Testis (tissue), 3 donors: Measurements from ENCODE around the gene BCAS3. TPM values are rescaled to one million over a fixed set of nuclear protein-coding genes. Genes with fewer than 3 reads are reported as not detected.
"Not testable (repeated sequence)": the region's sequence is repeated elsewhere in the genome, so short reads cannot be mapped to it uniquely, and the experiment has no call there.

Experiments used
- DNase-seq: peaks from one replicate; pipeline ENCODE4 v3.0.0-alpha.2; 2019
- H3K27ac ChIP-seq, 2 donors: fragments of 200-600 bp; sonication (generic); one replicate each; pipeline ENCODE4 v1.5.1; 2019
- H3K27me3 ChIP-seq: fragments of 200-600 bp; sonication (generic); one replicate; pipeline ENCODE4 v1.5.1; 2019
- H3K36me3 ChIP-seq: fragments of 200-600 bp; sonication (generic); one replicate; pipeline ENCODE4 v1.5.1; 2017; ENCODE audit warnings: low read depth; ENCODE audit errors: missing control alignments
- H3K4me1 ChIP-seq: fragments of 200-600 bp; sonication (generic); one replicate; pipeline ENCODE4 v1.5.1; 2019
- H3K4me3 ChIP-seq, 2 donors: fragments of 200-600 bp; sonication (generic); one replicate each; pipeline ENCODE4 v1.5.1; 2017 to 2019
- H3K9me3 ChIP-seq: fragments of 200-600 bp; sonication (generic); one replicate; pipeline ENCODE4 v1.5.1; 2017
- POLR2A ChIP-seq: fragments of 450-650 bp; IDR thresholded peaks from one replicate; pipeline ENCODE4 v1.6.1; 2017; ENCODE audit warnings: antibody characterized with exemption, mild to moderate bottlenecking, moderate library complexity
- WGBS, 2 donors: methylation state at CpG; one replicate each; pipeline ENCODE4 v1.1.5; 2018; 5-methylcytosine and 5-hydroxymethylcytosine counted together
- intact Hi-C: fragments of 100-400 bp; cut with DNase I; formaldehyde crosslinking; loops from one replicate; pipeline ENCODE4 v1.15.1; 2023; ENCODE audit warnings: low total_unique reads
- polyA plus RNA-seq: library from polyadenylated mRNA; stranded (reverse); fragments of 350-450 nt; fragmentation: Illumina TruSeq; extraction: RNeasy Lipid Tissue Mini Kit (QIAGEN cat#74804); gene quantifications from one replicate; pipeline ENCODE4 v1.2.3, GENCODE V29; 2014; ENCODE audit warnings: low read depth, low replicate concordance; ENCODE audit not compliant: insufficient read depth
- total RNA-seq, 2 donors: library from RNA; depleted of rRNA; stranded (reverse); fragments of >200 nt; gene quantifications; one replicate each; pipeline ENCODE4 v1.2.3, GENCODE V29; 2016
- TF ChIP-seq, protein P1 (sequence below), 3 experiments: fragments of 450-650 bp in 2 of 3; fragments of 200-600 bp in 1 of 3; sonication (generic) in 1 of 3; IDR thresholded peaks; one replicate each; pipeline ENCODE4 v1.5.1; 2016 to 2019; ENCODE audit warnings: antibody characterized with exemption in 3 of 3, mild to moderate bottlenecking in 2 of 3, moderate library complexity in 1 of 3

Gene BCAS3
- total and polyA plus RNA-seq, 3 donors from 2014 or later: 54.8 to 96.7 (median 73.0) TPM

DNA sequence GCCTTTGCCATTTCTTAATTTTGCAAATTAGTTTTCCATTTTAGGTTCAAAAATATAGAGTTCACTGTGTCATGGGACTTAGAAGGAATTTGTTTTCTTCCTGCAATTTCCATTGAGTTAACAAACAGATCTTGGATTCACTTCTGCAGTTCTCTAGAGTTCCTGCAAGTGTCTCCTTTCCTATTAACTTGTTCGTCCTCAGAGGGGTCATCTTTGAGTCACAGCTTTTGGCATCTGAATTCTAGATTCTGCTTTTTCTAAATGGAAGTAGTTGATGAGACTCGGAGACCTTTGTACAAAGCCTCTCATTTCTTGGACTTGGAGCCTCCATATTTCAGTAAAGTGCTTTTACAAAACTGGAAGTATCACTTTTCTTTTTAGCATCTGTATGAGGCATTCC lies 323.3 kb downstream of the BCAS3 start:
- intact Hi-C loops: loop anchor here (5.0 kb wide), 1 partner anchor 391 kb away; no protein-coding TSS in a partner anchor
- Histone ChIP-seq H3K36me3 (no peaks in the 10 kb centered on the region), H3K27ac (no peak overlapping the region), H3K4me3 (no peak overlapping the region), H3K9me3 (no peaks in the 10 kb centered on the region), H3K4me1 (no peaks in the 10 kb centered on the region), H3K27me3 (no peaks in the 10 kb centered on the region)
- TF ChIP-seq, protein P1, sequence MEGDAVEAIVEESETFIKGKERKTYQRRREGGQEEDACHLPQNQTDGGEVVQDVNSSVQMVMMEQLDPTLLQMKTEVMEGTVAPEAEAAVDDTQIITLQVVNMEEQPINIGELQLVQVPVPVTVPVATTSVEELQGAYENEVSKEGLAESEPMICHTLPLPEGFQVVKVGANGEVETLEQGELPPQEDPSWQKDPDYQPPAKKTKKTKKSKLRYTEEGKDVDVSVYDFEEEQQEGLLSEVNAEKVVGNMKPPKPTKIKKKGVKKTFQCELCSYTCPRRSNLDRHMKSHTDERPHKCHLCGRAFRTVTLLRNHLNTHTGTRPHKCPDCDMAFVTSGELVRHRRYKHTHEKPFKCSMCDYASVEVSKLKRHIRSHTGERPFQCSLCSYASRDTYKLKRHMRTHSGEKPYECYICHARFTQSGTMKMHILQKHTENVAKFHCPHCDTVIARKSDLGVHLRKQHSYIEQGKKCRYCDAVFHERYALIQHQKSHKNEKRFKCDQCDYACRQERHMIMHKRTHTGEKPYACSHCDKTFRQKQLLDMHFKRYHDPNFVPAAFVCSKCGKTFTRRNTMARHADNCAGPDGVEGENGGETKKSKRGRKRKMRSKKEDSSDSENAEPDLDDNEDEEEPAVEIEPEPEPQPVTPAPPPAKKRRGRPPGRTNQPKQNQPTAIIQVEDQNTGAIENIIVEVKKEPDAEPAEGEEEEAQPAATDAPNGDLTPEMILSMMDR (IDR thresholded peaks at IDR 0.05): peak in 1 of 3 experiments; percentile 16
- no peak for TF ChIP-seq POLR2A
- DNase-seq: no peak
- WGBS, 2 donors: 35 to 37% methylated on average over 2 of the region's 2 CpGs

DNA sequence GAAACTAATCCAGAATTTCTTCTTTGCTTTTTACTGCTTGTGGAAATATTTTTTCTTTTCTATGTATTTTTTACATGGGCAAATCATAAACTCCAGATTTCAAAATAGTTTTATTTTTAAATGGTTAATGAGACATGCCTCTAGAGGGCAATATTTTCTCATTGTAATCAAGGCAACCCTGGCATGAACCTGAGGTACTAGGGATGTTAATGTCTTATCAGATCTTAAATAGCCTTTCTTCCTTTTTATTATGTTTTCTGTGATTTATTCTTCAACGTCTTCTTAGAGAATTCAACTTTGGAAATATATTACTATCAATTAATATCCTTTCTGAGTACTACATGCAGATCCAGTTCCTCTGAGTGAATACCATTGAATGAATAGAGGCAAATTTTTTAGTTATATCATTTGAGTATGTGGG lies 324.7 kb downstream of the BCAS3 start:
- no peaks in the 10 kb centered on the region for H3K4me1 ChIP-seq
- no peak for TF ChIP-seq POLR2A
- TF ChIP-seq, protein P1 (IDR thresholded peaks at IDR 0.05): peak in 2 of 3 experiments; percentile 25 to 60
- no peak overlapping the region for H3K4me3 ChIP-seq
- no peaks in the 10 kb centered on the region for H3K36me3 ChIP-seq
- no peak overlapping the region for H3K27ac ChIP-seq
- WGBS, 2 donors: 18 to 43% methylated on average over 1 of the region's 1 CpG
- no peak for DNase-seq
- no peaks in the 10 kb centered on the region for H3K9me3 ChIP-seq
- intact Hi-C loops: loop anchor here (5.0 kb wide), 1 partner anchor 390 kb away; no protein-coding TSS in a partner anchor
- H3K27me3 ChIP-seq: no peaks in the 10 kb centered on the region

GRCh38 chr17:61005358-61005757 lies 327.7 kb downstream of the BCAS3 start:
- Histone ChIP-seq H3K27ac (no peak overlapping the region), H3K4me3 (no peak overlapping the region), H3K36me3 (no peaks in the 10 kb centered on the region), H3K4me1 (no peaks in the 10 kb centered on the region), H3K9me3 (no peaks in the 10 kb centered on the region), H3K27me3 (no peaks in the 10 kb centered on the region)
- no peak for TF ChIP-seq POLR2A
- TF ChIP-seq, protein P1 (IDR thresholded peaks at IDR 0.05): no peak
- WGBS, 2 donors: 63 to 74% methylated on average over 5 of the region's 5 CpGs
- intact Hi-C loops: no loop called here
- no peak for DNase-seq

DNA sequence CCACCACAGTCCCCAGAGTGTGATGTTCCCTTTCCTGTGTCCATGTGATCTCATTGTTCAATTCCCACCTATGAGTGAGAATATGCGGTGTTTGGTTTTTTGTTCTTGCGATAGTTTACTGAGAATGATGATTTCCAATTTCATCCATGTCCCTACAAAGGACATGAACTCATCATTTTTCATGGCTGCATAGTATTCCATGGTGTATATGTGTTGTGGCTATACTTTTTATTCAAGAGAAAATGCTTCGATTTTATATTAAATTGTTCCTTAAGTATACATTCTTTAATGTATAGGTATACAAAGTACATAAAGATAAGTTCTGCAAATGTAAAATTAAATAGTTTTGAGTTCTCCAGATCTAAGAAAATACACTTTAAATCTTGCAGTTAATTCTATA lies 328.3 kb downstream of the BCAS3 start:
- 88 to 89% methylated on average over 3 of the region's 3 CpGs for WGBS, 2 donors
- intact Hi-C loops, H3K36me3 ChIP-seq, H3K27ac ChIP-seq, H3K4me1 ChIP-seq, H3K27me3 ChIP-seq, DNase-seq, H3K4me3 ChIP-seq, H3K9me3 ChIP-seq: not testable (repeated sequence)

DNA sequence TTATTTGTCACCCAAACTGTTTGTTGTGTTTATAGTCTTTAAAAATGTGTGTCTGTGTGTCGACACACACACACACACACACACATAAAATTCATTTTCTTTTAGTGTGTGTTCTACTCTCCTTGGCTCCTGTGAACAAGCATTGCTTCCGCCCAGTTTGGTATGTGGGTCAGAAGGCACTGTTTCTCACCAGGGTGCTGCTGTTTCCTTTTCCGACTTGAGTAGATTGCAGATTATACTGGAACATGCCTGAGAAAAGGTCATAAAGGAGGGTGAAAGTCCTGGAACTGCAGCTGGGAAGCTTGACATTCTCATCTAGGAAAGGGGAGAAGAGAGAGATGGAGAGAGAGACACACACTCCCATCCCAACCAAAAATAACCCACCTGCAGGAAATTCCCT lies 330.3 kb downstream of the BCAS3 start:
- Histone ChIP-seq H3K4me3 (no peak overlapping the region), H3K27ac (peak overlapping the region in 1 of 2 donors; percentile 42), H3K4me1 (no peaks in the 10 kb centered on the region), H3K27me3 (no peaks in the 10 kb centered on the region), H3K36me3 (no peaks in the 10 kb centered on the region), H3K9me3 (no peaks in the 10 kb centered on the region)
- no peak for DNase-seq
- TF ChIP-seq, protein P1 (IDR thresholded peaks at IDR 0.05): no peak
- no peak for TF ChIP-seq POLR2A
- WGBS, 2 donors: 39 to 47% methylated on average over 3 of the region's 3 CpGs
- intact Hi-C loops: no loop called here
